Astrocyte of the spinal cord (primary cell): ENCODE data around the gene COL4A3.

Experiments used
- DNase-seq: peaks from one replicate; pipeline ENCODE4 v3.0.0; 2011; ENCODE audit warnings: low read depth, low spot score
- H3K4me3 ChIP-seq: 2 replicates; pipeline ENCODE4 v1.5.1; 2011; ENCODE audit warnings: low read depth, mild to moderate bottlenecking, low read length, moderate library complexity
- in situ Hi-C: cut with HindIII; loops from 2 replicates; pipeline ENCODE4 v1.10.0; 2017; ENCODE audit warnings: low sequenced_read_pairs
- TF ChIP-seq, protein P1 (sequence below): IDR thresholded peaks from 2 replicates; pipeline ENCODE4 v1.5.1; 2012; ENCODE audit warnings: low read depth, mild to moderate bottlenecking, low read length, inconsistent platforms

COL4A3 gene

DNA sequence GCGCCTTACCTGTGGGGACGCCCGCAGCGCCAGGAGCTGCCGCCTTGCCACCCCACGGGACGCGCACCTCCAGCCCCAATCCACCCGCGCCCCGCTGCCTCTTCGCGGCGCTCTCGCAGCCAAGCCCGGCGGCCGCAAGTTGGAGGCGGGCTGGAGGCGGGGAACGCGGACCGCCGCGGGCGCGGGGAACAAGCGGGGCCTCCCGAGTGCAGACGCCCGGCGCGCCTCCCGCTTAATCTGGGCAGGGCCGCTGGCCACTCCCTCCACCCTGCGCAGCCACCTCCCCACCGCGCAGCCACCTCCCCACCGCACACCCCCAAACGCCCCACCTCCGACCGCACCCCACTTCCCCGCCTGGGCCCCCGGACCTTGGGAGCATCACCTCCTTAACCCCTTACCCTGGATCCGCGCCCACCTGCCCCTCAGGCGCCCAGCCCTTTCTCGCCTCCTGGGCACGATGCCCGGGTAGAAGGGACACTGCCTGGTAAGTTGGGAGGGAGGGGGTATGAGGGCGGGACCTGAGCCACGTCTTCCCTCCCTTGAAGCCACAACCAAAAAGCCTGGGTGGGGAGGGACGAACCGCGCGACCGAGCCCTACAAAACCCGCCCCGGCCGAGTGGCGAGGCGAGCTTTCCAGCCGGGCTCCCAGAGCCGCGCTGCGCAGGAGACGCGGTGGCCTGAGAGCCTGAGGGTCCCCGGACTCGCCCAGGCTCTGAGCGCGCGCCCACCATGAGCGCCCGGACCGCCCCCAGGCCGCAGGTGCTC is at the start of gene COL4A3, which contains the start of gene COL4A4:
Gene COL4A3, plus strand, starts transcription at position 627 of the 765 bp plus-strand sequence. Its CDS starts 103 bp downstream, at position 730.
Gene COL4A4, minus strand, starts transcription at position 208 of the 765 bp plus-strand sequence. CDS start 16,722 bp downstream, outside the sequence.
- no peak for DNase-seq
- in situ Hi-C loops = no loop called here
- peak within 1 kb of the TSS; percentile 39 for H3K4me3 ChIP-seq
- TF ChIP-seq, protein P1, sequence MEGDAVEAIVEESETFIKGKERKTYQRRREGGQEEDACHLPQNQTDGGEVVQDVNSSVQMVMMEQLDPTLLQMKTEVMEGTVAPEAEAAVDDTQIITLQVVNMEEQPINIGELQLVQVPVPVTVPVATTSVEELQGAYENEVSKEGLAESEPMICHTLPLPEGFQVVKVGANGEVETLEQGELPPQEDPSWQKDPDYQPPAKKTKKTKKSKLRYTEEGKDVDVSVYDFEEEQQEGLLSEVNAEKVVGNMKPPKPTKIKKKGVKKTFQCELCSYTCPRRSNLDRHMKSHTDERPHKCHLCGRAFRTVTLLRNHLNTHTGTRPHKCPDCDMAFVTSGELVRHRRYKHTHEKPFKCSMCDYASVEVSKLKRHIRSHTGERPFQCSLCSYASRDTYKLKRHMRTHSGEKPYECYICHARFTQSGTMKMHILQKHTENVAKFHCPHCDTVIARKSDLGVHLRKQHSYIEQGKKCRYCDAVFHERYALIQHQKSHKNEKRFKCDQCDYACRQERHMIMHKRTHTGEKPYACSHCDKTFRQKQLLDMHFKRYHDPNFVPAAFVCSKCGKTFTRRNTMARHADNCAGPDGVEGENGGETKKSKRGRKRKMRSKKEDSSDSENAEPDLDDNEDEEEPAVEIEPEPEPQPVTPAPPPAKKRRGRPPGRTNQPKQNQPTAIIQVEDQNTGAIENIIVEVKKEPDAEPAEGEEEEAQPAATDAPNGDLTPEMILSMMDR = no peak

- no peak overlapping the region for H3K4me3 ChIP-seq
- in situ Hi-C loops = no loop called here
- TF ChIP-seq, protein P1 = no peak
- no peak for DNase-seq
These were observed 48.7 kb upstream of the COL4A3 start for GRCh38 chr2:227115761-227116160.

DNA sequence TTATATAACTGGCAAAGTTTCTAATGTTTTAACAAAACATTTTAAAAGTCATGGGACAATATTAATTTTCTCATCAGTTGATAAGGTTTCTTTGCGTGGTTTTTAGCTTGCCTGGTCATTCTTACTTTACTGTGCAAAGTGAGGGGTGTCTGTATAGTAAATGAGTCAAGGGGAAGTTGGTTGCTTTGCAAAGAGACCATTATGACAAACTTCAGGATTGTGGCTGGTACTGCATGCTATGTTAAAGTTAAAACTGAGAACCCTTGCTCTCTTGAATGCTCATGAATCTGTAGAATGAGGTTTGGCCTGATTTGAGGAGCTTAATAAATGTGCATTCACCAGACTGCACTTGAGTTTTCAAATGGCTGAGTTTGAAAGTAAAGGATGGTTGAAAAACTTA is 47.4 kb upstream of the COL4A3 start:
- TF ChIP-seq, protein P1 = no peak
- DNase-seq = no peak
- in situ Hi-C loops = no loop called here
- no peak overlapping the region for H3K4me3 ChIP-seq

GRCh38 chr2:227117852-227118251 is 46.6 kb upstream of the COL4A3 start:
- no peak for DNase-seq

DNA sequence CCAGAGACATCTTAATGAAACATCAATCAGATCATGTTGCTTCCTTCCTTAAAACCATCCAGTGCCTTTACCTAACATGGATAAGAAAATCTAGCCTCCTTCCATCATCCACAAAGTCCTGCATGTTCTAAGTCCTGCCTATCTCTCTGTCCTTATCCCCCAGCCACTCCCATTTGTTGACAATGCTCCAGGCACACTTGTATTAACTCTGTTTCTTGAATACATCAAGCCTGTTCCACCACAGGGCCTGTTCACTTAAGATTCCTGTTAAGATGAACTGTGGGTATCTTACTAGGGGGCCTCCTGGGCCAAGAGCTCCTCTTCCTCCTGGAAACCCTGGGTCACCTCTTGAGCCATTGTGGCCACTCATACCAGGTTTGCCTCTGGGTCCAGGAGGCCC is 46.1 kb upstream of the COL4A3 start:
- no peak overlapping the region for H3K4me3 ChIP-seq
- TF ChIP-seq, protein P1 = no peak
- in situ Hi-C loops = no loop called here
- no peak for DNase-seq

More at GRCh38 chr2:227117852-227118251, 46.6 kb upstream of the COL4A3 start:
- TF ChIP-seq, protein P1 = no peak
- H3K4me3 ChIP-seq = no peak overlapping the region
- in situ Hi-C loops = no loop called here

DNA sequence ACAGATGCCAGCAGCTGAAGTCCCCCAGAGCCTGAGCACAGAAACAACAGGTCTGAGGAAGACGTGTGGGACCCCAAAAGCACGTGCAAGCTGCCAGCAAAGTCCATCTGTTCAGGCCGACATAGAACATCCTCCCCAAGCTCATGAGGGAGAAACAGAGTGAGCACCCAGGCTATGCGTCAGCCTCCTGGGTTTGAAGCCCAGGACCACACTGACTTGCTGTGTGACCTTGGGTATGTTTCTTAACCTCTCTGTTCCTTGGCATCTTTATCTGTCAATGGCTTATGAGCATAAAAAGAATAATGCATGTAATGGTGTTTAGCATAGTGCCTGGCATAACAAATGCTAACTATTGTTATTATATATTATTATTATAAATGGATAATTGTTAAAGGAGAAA is 40.7 kb upstream of the COL4A3 start:
- in situ Hi-C loops = no loop called here
- TF ChIP-seq, protein P1 = no peak
- DNase-seq = no peak

More for the DNA sequence above, 40.7 kb upstream of the COL4A3 start:
- H3K4me3 ChIP-seq = no peak overlapping the region
